ENCODE results near the gene MPP1. TPM values are rescaled to one million over a fixed set of nuclear protein-coding genes. Genes with fewer than 3 reads are reported as not detected.

The MPP1 gene
- total and polyA plus RNA-seq, 2 donors (not counting 3 experiments of a cell fraction or from before 2014, with no cell fraction given): 22.1 to 32.3 TPM

GRCh38 chrX:154775419-154776349, 29.6 kb downstream of the MPP1 start:
- no peaks in the 10 kb centered on the region for H4K20me1 ChIP-seq (replicated peaks; ENCODE audit: control insufficient read depth, extremely low read depth, insufficient read depth, low read length)
- ChIA-PET POLR2A (no interaction called here), CTCF (interaction anchor here (0.8 to 1.4 kb wide), 2 partner anchors 64 to 65 kb away, joined by 3 to 4 read pairs; no protein-coding TSS in a partner anchor)
- no peaks in the 10 kb centered on the region for H3K9me1 ChIP-seq (replicated peaks; ENCODE audit: control insufficient read depth, extremely low read depth, insufficient read depth, low read length)
- no peaks in the 10 kb centered on the region for H3K79me2 ChIP-seq (ENCODE audit: control insufficient read depth, insufficient read depth, low read length)
- TF ChIP-seq JUN (IDR thresholded peaks at IDR 0.05; ENCODE audit: borderline replicate concordance, insufficient read depth, insufficient read length, low read depth) (no peak), GATA2 (IDR thresholded peaks at IDR 0.05; ENCODE audit: insufficient read depth, insufficient read length, low read depth, low read length) (no peak), MYC (IDR thresholded peaks at IDR 0.05; ENCODE audit: low read depth, low read length) (no peak), EZH2 (IDR thresholded peaks at IDR 0.05; ENCODE audit: borderline replicate concordance, low read depth, low read length, severe bottlenecking) (no peak), CTCF (IDR thresholded peaks at IDR 0.05; ENCODE audit: extremely low read depth in 1 of 2, insufficient read depth in 1 of 2, low read depth in 1 of 2, low read length in 2 of 2) (no peak), POLR2A (IDR thresholded peaks at IDR 0.05; ENCODE audit: low read depth, low read length) (no peak), POLR2AphosphoS5 (IDR thresholded peaks at IDR 0.05; ENCODE audit: insufficient read depth, low read depth, low read length) (no peak), MAX (IDR thresholded peaks at IDR 0.05; ENCODE audit: insufficient read depth, insufficient read length) (no peak), FOS (IDR thresholded peaks at IDR 0.05; ENCODE audit: borderline replicate concordance, insufficient read depth, low read length) (no peak)
- DNase-seq (ENCODE audit: low read depth, low spot score) (no peak), FAIRE-seq (no peak)
- H3K4me2 ChIP-seq (ENCODE audit: insufficient read depth, low read length): no peak overlapping the region
- no peak overlapping the region for H3K4me3 ChIP-seq (replicated peaks in 1 of 3; ENCODE audit: insufficient read depth in 1 of 3, low read depth in 1 of 3, low read length in 3 of 3)
- no peaks in the 10 kb centered on the region for H3K9me3 ChIP-seq (replicated peaks; ENCODE audit: control insufficient read depth, insufficient read depth, low read length)
- dilution Hi-C loops (cut with MboI; ENCODE audit: extremely low pct_ligation_motif_present, low sequenced_read_pairs): no loop called here
- intact Hi-C loops (cut with micrococcal nuclease): no loop called here
- no TSS peak for BruUV-seq (replicated peaks)
- no peak overlapping the region for H3K27ac ChIP-seq (ENCODE audit: insufficient read depth, low read depth, low read length)
- no peaks in the 10 kb centered on the region for H3K4me1 ChIP-seq (ENCODE audit: control insufficient read depth, extremely low read depth, insufficient read depth, low read length)
- H3K9ac ChIP-seq (replicated peaks; ENCODE audit: extremely low read depth, insufficient read depth, low read length): no peak overlapping the region
- no peak overlapping the region for H2AFZ ChIP-seq (ENCODE audit: low read depth, low read length)
- peaks cover 20 to 35% of the 10 kb centered on the region in 2 experiments for H3K36me3 ChIP-seq (ENCODE audit: control insufficient read depth in 2 of 2, extremely low read depth in 1 of 2, insufficient read depth in 2 of 2, low read length in 2 of 2)
- no peaks in the 10 kb centered on the region for H3K27me3 ChIP-seq (ENCODE audit: control insufficient read depth in 2 of 2, insufficient read depth in 2 of 2, low read length in 2 of 2)
